K562 (cell line): Measurements from ENCODE around the gene ORC4. TPM values are rescaled to one million over a fixed set of nuclear protein-coding genes. Genes with fewer than 3 reads are reported as not detected.

Source experiments
- ATAC-seq: fragments of 200-7000 bp; cut with Tn5 transposase; 3 replicates; pipeline ENCODE4 v1.9.1; 2020; ENCODE audit warnings: moderate library complexity
- BruUV-seq: library from RNA; stranded (reverse); fragments of 400-500 nt; replicated peaks from 2 replicates; lab custom pipeline; 2021; lab: Mats Ljungman, UMichigan
- CTCF ChIA-PET: fragments of 300-600 bp; formaldehyde crosslinking; extraction: SDS; loops from one replicate; lab custom pipeline; 2021; ENCODE audit warnings: low intra/inter-chr PET ratio; lab: Yijun Ruan, JAX
- POLR2A ChIA-PET: fragments of 300-600, 350-650 bp; sonication (Branson Sonifier 250); formaldehyde crosslinking; extraction: SDS; loops from one replicate; lab custom pipeline; 2021; ENCODE audit warnings: antibody characterized with exemption, inconsistent platforms; lab: Yijun Ruan, JAX
- DNase-seq, 4 experiments: peaks; one replicate each; pipeline versions ENCODE4 v3.0.0 to v3.0.0-alpha.2; 2011 to 2018; ENCODE audit warnings: low spot score in 3 of 4, mixed read lengths in 3 of 4; ENCODE audit errors: extremely low read depth in 1 of 4
- FAIRE-seq: peaks from 2 replicates; lab custom pipeline; 2011; peaks lifted over from hg19 to GRCh38; lab: Jason Lieb, UNC
- H2AFZ ChIP-seq: 2 replicates; pipeline ENCODE4 v1.6.0; 2011; ENCODE audit warnings: low read depth, low read length, control low read depth, inconsistent platforms
- H3K27ac ChIP-seq: fragments of 200-600 bp; 3 replicates; pipeline ENCODE4 v1.8.0; 2011; ENCODE audit warnings: low read depth, mild to moderate bottlenecking, control low read depth, inconsistent platforms, low read length, moderate library complexity, mixed read lengths; ENCODE audit errors: extremely low read depth
- H3K27me3 ChIP-seq, 2 experiments: fragments of 300-600 bp in 1 of 2; 2 replicates in 1 of 2; 3 replicates in 1 of 2; pipeline versions ENCODE4 v1.6.0 to v1.8.0; 2011; ENCODE audit warnings: inconsistent platforms in 2 of 2, low read length in 2 of 2, mild to moderate bottlenecking in 1 of 2, mixed read lengths in 1 of 2, moderate library complexity in 1 of 2; ENCODE audit not compliant: control insufficient read depth in 2 of 2, insufficient read depth in 2 of 2
- H3K36me3 ChIP-seq: fragments of 300-600 bp; 3 replicates; pipeline ENCODE4 v1.8.0; 2011; ENCODE audit warnings: mild to moderate bottlenecking, low read length, inconsistent platforms; ENCODE audit not compliant: control insufficient read depth, insufficient read depth
- H3K4me1 ChIP-seq, 2 experiments: fragments of 200-600 bp in 1 of 2; replicated peaks in 1 of 2; 2 replicates in 1 of 2; 3 replicates in 1 of 2; pipeline versions ENCODE4 v1.5.1 to v1.8.0; 2011; ENCODE audit warnings: inconsistent platforms in 2 of 2, low read length in 2 of 2, mild to moderate bottlenecking in 1 of 2, mixed read lengths in 1 of 2, moderate library complexity in 1 of 2; ENCODE audit not compliant: control insufficient read depth in 2 of 2, insufficient read depth in 2 of 2
- H3K4me2 ChIP-seq: 2 replicates; pipeline ENCODE4 v1.6.1; 2011; ENCODE audit warnings: low read length, control low read depth, inconsistent platforms, mixed read lengths; ENCODE audit not compliant: insufficient read depth
- H3K4me3 ChIP-seq: fragments of 200-600 bp; sonication (generic), shearing (Covaris generic); 2 replicates; pipeline ENCODE4 v1.5.1; 2016; ENCODE audit warnings: control low read depth, inconsistent platforms
- H3K79me2 ChIP-seq: fragments of 200-600 bp; 3 replicates; pipeline ENCODE4 v1.8.0; 2011; ENCODE audit warnings: low read length, inconsistent platforms; ENCODE audit not compliant: control insufficient read depth, insufficient read depth
- H3K9ac ChIP-seq, 2 experiments: 2 replicates each; pipeline versions ENCODE4 v1.6.0 to v1.6.1; 2011; ENCODE audit warnings: low read depth in 2 of 2, low read length in 2 of 2, control low read depth in 1 of 2, inconsistent platforms in 1 of 2, mild to moderate bottlenecking in 1 of 2, mixed read lengths in 1 of 2; ENCODE audit not compliant: insufficient read depth in 1 of 2
- H3K9me1 ChIP-seq: one replicate; pipeline ENCODE4 v1.6.0; 2011; ENCODE audit warnings: inconsistent platforms, mild to moderate bottlenecking, low read length, moderate library complexity; ENCODE audit not compliant: control insufficient read depth, insufficient read depth
- H3K9me3 ChIP-seq: replicated peaks from 2 replicates; pipeline ENCODE4 v1.5.1; 2011; ENCODE audit warnings: low read depth, low read length, inconsistent platforms; ENCODE audit not compliant: control insufficient read depth, insufficient read depth
- H4K20me1 ChIP-seq: replicated peaks from 2 replicates; pipeline ENCODE4 v1.6.1; 2011; ENCODE audit warnings: low read length, inconsistent platforms, mixed read lengths; ENCODE audit not compliant: control insufficient read depth, insufficient read depth
- CCAR2 ChIP-seq: fragments of 200-400 bp; formaldehyde crosslinking; IDR thresholded peaks from 2 replicates; pipeline ENCODE4 v1.6.1; 2017; ENCODE audit warnings: mild to moderate bottlenecking, low read depth, low read length
- CTCF ChIP-seq, 3 experiments: IDR thresholded peaks in 2 of 3; conservative IDR thresholded peaks in 1 of 3; 2 replicates each; pipeline ENCODE4 v1.5.1; 2011 to 2012; ENCODE audit warnings: low read length in 3 of 3, mild to moderate bottlenecking in 3 of 3, control low read depth in 2 of 3, improper control_type of control experiment in 1 of 3, inconsistent platforms in 1 of 3, low read depth in 1 of 3, mixed read lengths in 1 of 3, moderate library complexity in 1 of 3; ENCODE audit not compliant: insufficient read depth in 2 of 3
- GABPB1 ChIP-seq: sonication (generic); formaldehyde crosslinking; IDR thresholded peaks from 2 replicates; pipeline ENCODE4 v1.8.0; 2022; ENCODE audit warnings: mild to moderate bottlenecking, missing genetic modification reagents
- HIVEP1 ChIP-seq: fragments of 250-450 bp; sonication (Bioruptor Pico); IDR thresholded peaks from 2 replicates; pipeline ENCODE4 v1.4.0; 2020; ENCODE audit warnings: mild to moderate bottlenecking
- LARP7 ChIP-seq: fragments of 450-650 bp; IDR thresholded peaks from 2 replicates; pipeline ENCODE4 v1.6.1; 2016
- NFIC ChIP-seq: fragments of 450-650 bp; IDR thresholded peaks from 2 replicates; pipeline ENCODE4 v1.6.1; 2017; ENCODE audit warnings: mild to moderate bottlenecking, inconsistent platforms
- SMARCE1 ChIP-seq: fragments of 450-650 bp; IDR thresholded peaks from 2 replicates; pipeline ENCODE4 v1.7.1; 2016; ENCODE audit warnings: mild to moderate bottlenecking
- WGBS: fragments of 100-300 bp; shearing (Covaris generic); methylation state at CpG from one replicate; pipeline ENCODE4 v1.1.6; 2016; ENCODE audit warnings: low coverage, mixed read lengths; ENCODE audit not compliant: insufficient coverage; ENCODE audit errors: missing lambda C conversion rate; 5-methylcytosine and 5-hydroxymethylcytosine counted together
- in situ Hi-C: fragments of 300-500 bp; cut with MboI; formaldehyde crosslinking; loops from 4 replicates; pipeline ENCODE4 v1.15.0; 2018; ENCODE audit warnings: inconsistent platforms, mixed read lengths
- intact Hi-C: fragments of 100-400 bp; cut with micrococcal nuclease; formaldehyde crosslinking; loops from 2 replicates; pipeline ENCODE4 v1.14.2; 2022
- polyA plus RNA-seq, 8 experiments: library from polyadenylated mRNA; depleted of rRNA in 4 of 8; stranded (reverse) in 5 of 8; unstranded in 3 of 8; fragments of >200 nt; fragmentation: Nextera tagmentation in 2 of 8; fragmentation: Illumina TruSeq in 1 of 8; extraction: Ambion mirVana in 2 of 8; extraction: Trizol in 1 of 8; gene quantifications; 2 replicates each; pipeline versions ENCODE4 v1.2.1 to v1.2.3, GENCODE V29; 2011 to 2014; ENCODE audit warnings: inconsistent platforms in 1 of 8, missing spikeins in 1 of 8
- total RNA-seq, 7 experiments: library from RNA; depleted of rRNA in 6 of 7; stranded (reverse); fragments of >200 nt in 6 of 7; fragmentation: Illumina TruSeq in 2 of 7; extraction: Trizol in 2 of 7; gene quantifications; 2 replicates each; pipeline versions ENCODE4 v1.2.1 to v1.2.3, GENCODE V29; 2011 to 2021; ENCODE audit warnings: low replicate concordance in 1 of 7

Gene ORC4
- total and polyA plus RNA-seq, 9 of the 15 experiments (the other 6 are each of a cell fraction or from before 2014, with no cell fraction given) = 58.6 to 100 (median 70.5) TPM

DNA sequence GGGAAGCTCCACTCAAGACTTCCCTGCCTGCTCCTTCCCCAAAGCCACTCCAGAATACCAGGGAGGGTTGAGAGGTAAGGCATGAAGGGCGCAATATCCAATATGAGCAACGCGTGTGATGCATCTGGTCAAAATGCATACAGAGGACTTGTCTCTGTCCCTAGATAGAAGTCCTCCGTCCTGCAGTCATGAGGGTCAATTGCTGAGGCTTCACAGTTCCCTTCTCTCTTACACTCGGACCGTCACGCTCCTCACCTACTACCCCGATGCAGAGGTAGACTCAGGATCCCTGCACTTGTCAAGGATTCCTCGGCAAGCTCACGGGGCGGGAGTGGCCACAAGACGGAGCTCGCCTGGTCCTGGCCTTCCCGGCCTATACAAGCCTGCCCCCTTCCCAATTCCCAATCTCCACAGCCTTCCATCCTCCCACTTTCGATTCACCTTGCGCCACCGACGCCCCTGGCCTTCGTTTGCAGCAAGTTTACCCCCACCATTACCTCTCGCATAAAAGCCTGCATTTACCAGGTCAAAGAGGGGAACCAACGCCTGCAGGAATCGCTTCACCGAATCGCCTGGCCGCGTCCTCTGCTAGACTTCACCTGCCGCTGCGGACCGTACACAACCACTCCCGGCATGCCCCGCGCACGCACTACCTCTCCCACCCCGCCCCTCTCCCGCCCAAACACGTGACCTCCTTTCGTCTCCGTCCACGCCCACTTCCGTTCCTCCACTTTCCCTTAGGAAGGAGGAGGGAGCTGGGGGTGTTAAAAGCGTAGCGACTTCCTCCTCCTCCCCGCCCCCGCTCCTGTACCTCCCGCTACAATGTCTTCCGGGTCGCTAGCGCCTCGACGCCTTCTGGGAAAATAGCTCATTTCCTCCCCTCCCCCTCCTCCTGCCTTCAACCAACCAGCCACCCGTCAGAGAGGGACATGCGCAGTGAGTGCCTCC lies at the start of gene ORC4 (continued):
- TF ChIP-seq CTCF (IDR thresholded peaks at IDR 0.05 in 2 of 3, conservative IDR thresholded peaks at IDR 0.05 in 1 of 3; ENCODE audit: insufficient read depth in 2 of 3, low read depth in 1 of 3, low read length in 3 of 3) = peak; percentile 52 to 67 (median 53)
- TF ChIP-seq LARP7 = 0 out of 2 replicates have a peak, but pooled peaks have one; percentile 49
- peak; percentile 90 for TF ChIP-seq GABPB1 (CRISPR knock-in tag)
- TF ChIP-seq SMARCE1 = peak; percentile 60
- TF ChIP-seq CCAR2 = no peak
- TF ChIP-seq, all 486 proteins: peak for 148

DNA sequence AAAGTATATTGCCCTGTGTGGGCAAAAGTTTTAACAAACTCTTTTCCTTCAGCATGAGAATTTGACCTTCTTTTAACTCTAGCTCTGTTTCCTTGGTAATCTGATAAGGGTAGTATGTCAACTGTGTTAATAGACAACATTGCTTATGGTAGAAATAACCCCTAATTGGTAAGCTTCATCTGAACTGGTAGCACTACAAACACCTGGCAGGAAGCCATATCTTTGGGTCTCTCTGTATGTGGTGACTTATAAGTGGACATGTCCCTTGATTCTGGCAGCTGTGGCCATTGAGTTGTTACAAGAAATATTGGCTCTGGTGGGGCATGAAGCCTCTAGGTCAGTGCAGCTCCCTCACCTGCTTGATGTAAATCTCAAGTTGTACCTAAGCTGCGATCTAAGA lies 47.3 kb upstream of the ORC4 start:
- Histone ChIP-seq H3K4me3 (no peak overlapping the region), H2AFZ (no peak overlapping the region), H3K9me3 (no peaks in the 10 kb centered on the region), H3K27ac (no peak overlapping the region), H3K27me3 (no peaks in the 10 kb centered on the region), H3K4me1 (no peaks in the 10 kb centered on the region; a peak in 1 of 5 replicates), H3K79me2 (no peaks in the 10 kb centered on the region), H3K4me2 (no peak overlapping the region), H3K9me1 (no peaks in the 10 kb centered on the region), H3K9ac (no peak overlapping the region), H3K36me3 (no peaks in the 10 kb centered on the region), H4K20me1 (no peaks in the 10 kb centered on the region)
- ChIA-PET CTCF (no interaction called here), POLR2A (interaction anchor here (0.9 to 1.2 kb wide), 2 partner anchors 13 to 38 kb away, joined by 3 to 4 read pairs; no protein-coding TSS in a partner anchor)
- 50% methylated on average over 1 of the region's 1 CpG for WGBS
- TF ChIP-seq HIVEP1 (CRISPR knock-in tag) = no peak
- TF ChIP-seq NFIC = peak; percentile 48
- intact Hi-C loops = no loop called here
- peak in 1 of 4 experiments; percentile 4 for DNase-seq
- ATAC-seq = no peak
- in situ Hi-C loops = no loop called here
- no TSS peak for BruUV-seq
- no peak for FAIRE-seq
